Neural progenitor cell (in vitro differentiated cells): ENCODE measurements around the gene CEP44. TPM values are rescaled to one million over a fixed set of nuclear protein-coding genes. Genes with fewer than 3 reads are reported as not detected.

Experiments
- DNase-seq: peaks from one replicate; pipeline ENCODE4 v3.0.0-alpha.2; 2016; ENCODE audit warnings: low spot score
- H2AFZ ChIP-seq: fragments of 200-600 bp; sonication (generic); replicated peaks from 2 replicates; pipeline ENCODE4 v1.6.1; 2016; ENCODE audit warnings: antibody characterized with exemption
- H3F3A ChIP-seq: fragments of 200-600 bp; sonication (generic); 2 replicates; pipeline ENCODE4 v1.6.1; 2016; ENCODE audit warnings: antibody characterized with exemption, low read depth
- H3K27ac ChIP-seq: fragments of 200-600 bp; sonication (generic); 2 replicates; pipeline ENCODE4 v1.5.1; 2016; ENCODE audit warnings: mild to moderate bottlenecking
- H3K27me3 ChIP-seq: fragments of 200-600 bp; sonication (generic); 2 replicates; pipeline ENCODE4 v1.6.1; 2016; ENCODE audit warnings: mild to moderate bottlenecking, moderate library complexity
- H3K36me3 ChIP-seq: fragments of 200-600 bp; sonication (generic); 2 replicates; pipeline ENCODE4 v1.5.1; 2016
- H3K4me1 ChIP-seq: fragments of 200-600 bp; sonication (generic); 2 replicates; pipeline ENCODE4 v1.6.1; 2016; ENCODE audit warnings: mixed run types
- H3K4me2 ChIP-seq: fragments of 200-600 bp; sonication (generic); 2 replicates; pipeline ENCODE4 v1.6.1; 2016
- H3K4me3 ChIP-seq: fragments of 200-600 bp; sonication (generic); 2 replicates; pipeline ENCODE4 v1.5.1; 2016
- H3K79me2 ChIP-seq: fragments of 200-600 bp; sonication (generic); 2 replicates; pipeline ENCODE4 v1.6.1; 2016; ENCODE audit warnings: low read depth
- H3K9ac ChIP-seq: fragments of 200-600 bp; sonication (generic); 2 replicates; pipeline ENCODE4 v1.6.1; 2016
- H3K9me3 ChIP-seq: fragments of 200-600 bp; sonication (generic); 2 replicates; pipeline ENCODE4 v1.5.1; 2016; ENCODE audit warnings: low read depth
- H4K20me1 ChIP-seq: fragments of 200-600 bp; sonication (generic); 2 replicates; pipeline ENCODE4 v1.6.1; 2016; ENCODE audit warnings: low read depth
- H3K27ac Mint-ChIP-seq: 3 replicates; pipeline ENCODE4 v1.8.0; 2021; ENCODE audit warnings: mixed read lengths
- H3K27me3 Mint-ChIP-seq: 2 replicates; pipeline ENCODE4 v1.8.0; 2022; ENCODE audit warnings: low read depth, mild to moderate bottlenecking, inconsistent platforms, moderate library complexity, mixed read lengths; ENCODE audit not compliant: insufficient read depth
- H3K36me3 Mint-ChIP-seq: 3 replicates; pipeline ENCODE4 v1.8.0; 2021; ENCODE audit warnings: mixed read lengths
- H3K4me1 Mint-ChIP-seq: 3 replicates; pipeline ENCODE4 v1.8.0; 2021; ENCODE audit warnings: mixed read lengths
- H3K4me3 Mint-ChIP-seq: 3 replicates; pipeline ENCODE4 v1.8.0; 2021; ENCODE audit warnings: mild to moderate bottlenecking, moderate library complexity, mixed read lengths
- H3K9me3 Mint-ChIP-seq: 3 replicates; pipeline ENCODE4 v1.8.0; 2020; ENCODE audit warnings: mixed read lengths
- CTCF ChIP-seq: fragments of 200-600 bp; sonication (generic); IDR thresholded peaks from 2 replicates; pipeline ENCODE4 v1.5.1; 2017; ENCODE audit warnings: antibody characterized with exemption, mild to moderate bottlenecking
- EZH2 ChIP-seq: fragments of 200-600 bp; sonication (generic); IDR thresholded peaks from 2 replicates; pipeline ENCODE4 v1.6.1; 2017; ENCODE audit warnings: antibody characterized with exemption, mild to moderate bottlenecking, moderate library complexity
- EZH2phosphoT487 ChIP-seq: fragments of 200-600 bp; sonication (generic); IDR thresholded peaks from 2 replicates; pipeline ENCODE4 v1.6.1; 2017; ENCODE audit warnings: antibody characterized with exemption
- total RNA-seq: library from RNA; depleted of rRNA; stranded (reverse); fragments of >200 nt; gene quantifications from 2 replicates; pipeline ENCODE4 v1.2.3, GENCODE V29; 2015; ENCODE audit warnings: low replicate concordance

Gene CEP44
- total RNA-seq, 1 donor from 2014 or later, result 76.1 TPM

DNA sequence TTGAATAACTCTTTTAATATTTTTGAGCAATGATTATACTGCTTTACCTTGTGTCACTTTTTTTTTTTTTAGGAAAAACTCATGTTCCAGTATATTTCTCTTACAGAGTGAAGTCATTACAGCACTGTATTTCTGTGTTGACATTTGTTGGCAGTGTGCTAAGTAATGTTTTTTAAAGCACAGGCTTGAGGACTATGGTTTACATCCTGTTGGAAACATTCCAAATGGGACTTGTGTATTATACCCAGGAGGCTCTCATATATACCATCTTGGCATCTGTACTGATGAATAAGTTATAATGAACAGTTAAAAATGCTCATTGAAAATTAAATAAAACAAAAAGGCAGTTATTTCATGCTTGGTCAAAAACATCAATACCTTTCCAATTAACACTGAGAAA lies 33.8 kb downstream of the CEP44 start:
- H3K4me1 Mint-ChIP-seq, result peaks cover 7% of the 10 kb centered on the region
- no peak overlapping the region for H3K27ac Mint-ChIP-seq
- no peaks in the 10 kb centered on the region for H4K20me1 ChIP-seq
- H3K9me3 ChIP-seq, result no peaks in the 10 kb centered on the region
- no peak overlapping the region for H3K4me2 ChIP-seq
- H3K79me2 ChIP-seq, result no peaks in the 10 kb centered on the region
- H3K4me3 Mint-ChIP-seq, result no peak overlapping the region
- DNase-seq, result no peak
- H3K4me1 ChIP-seq, result no peaks in the 10 kb centered on the region
- H3F3A ChIP-seq, result no peaks in the 10 kb centered on the region
- H3K27ac ChIP-seq, result no peak overlapping the region
- H3K27me3 ChIP-seq, result no peaks in the 10 kb centered on the region
- peaks cover 5% of the 10 kb centered on the region for H3K36me3 ChIP-seq
- no peaks in the 10 kb centered on the region for H3K9me3 Mint-ChIP-seq
- no peak overlapping the region for H2AFZ ChIP-seq
- H3K9ac ChIP-seq, result no peak overlapping the region
- TF ChIP-seq EZH2phosphoT487 (no peak), EZH2 (no peak), CTCF (no peak)
- no peak overlapping the region for H3K4me3 ChIP-seq
- H3K36me3 Mint-ChIP-seq, result peaks cover 3% of the 10 kb centered on the region
- H3K27me3 Mint-ChIP-seq, result no peaks in the 10 kb centered on the region

- no peak overlapping the region for H3K4me2 ChIP-seq
- H3K4me3 ChIP-seq, result no peak overlapping the region
- H3F3A ChIP-seq, result no peaks in the 10 kb centered on the region
- Mint-ChIP-seq H3K4me1 (peaks cover 7% of the 10 kb centered on the region), H3K27me3 (no peaks in the 10 kb centered on the region), H3K4me3 (no peak overlapping the region), H3K36me3 (no peaks in the 10 kb centered on the region), H3K27ac (no peak overlapping the region), H3K9me3 (no peaks in the 10 kb centered on the region)
- DNase-seq, result peak; percentile 40
- H4K20me1 ChIP-seq, result no peaks in the 10 kb centered on the region
- no peaks in the 10 kb centered on the region for H3K79me2 ChIP-seq
- peaks cover 5% of the 10 kb centered on the region for H3K36me3 ChIP-seq
- H3K27me3 ChIP-seq, result no peaks in the 10 kb centered on the region
- no peaks in the 10 kb centered on the region for H3K9me3 ChIP-seq
- H2AFZ ChIP-seq, result no peak overlapping the region
- no peak overlapping the region for H3K9ac ChIP-seq
- no peaks in the 10 kb centered on the region for H3K4me1 ChIP-seq
- TF ChIP-seq EZH2phosphoT487 (no peak), CTCF (peak; percentile 79)
- H3K27ac ChIP-seq, result no peak overlapping the region
Observed at GRCh38 chr4:174318829-174319764, 35.4 kb downstream of the CEP44 start.

- no peak overlapping the region for H3K9ac ChIP-seq
- H3K4me1 ChIP-seq, result no peaks in the 10 kb centered on the region
- H4K20me1 ChIP-seq, result no peaks in the 10 kb centered on the region
- no peaks in the 10 kb centered on the region for H3K36me3 Mint-ChIP-seq
- H3K4me3 ChIP-seq, result no peak overlapping the region
- no peak overlapping the region for H3K4me3 Mint-ChIP-seq
- no peaks in the 10 kb centered on the region for H3K4me1 Mint-ChIP-seq
- H3K79me2 ChIP-seq, result no peaks in the 10 kb centered on the region
- no peaks in the 10 kb centered on the region for H3K9me3 ChIP-seq
- H3K9me3 Mint-ChIP-seq, result no peaks in the 10 kb centered on the region
- H2AFZ ChIP-seq, result no peak overlapping the region
- peak; percentile 1 for DNase-seq
- no peak overlapping the region for H3K27ac ChIP-seq
- no peak overlapping the region for H3K4me2 ChIP-seq
- H3K27me3 Mint-ChIP-seq, result no peaks in the 10 kb centered on the region
- H3K27me3 ChIP-seq, result no peaks in the 10 kb centered on the region
- no peak overlapping the region for H3K27ac Mint-ChIP-seq
- TF ChIP-seq EZH2phosphoT487 (no peak), CTCF (no peak), EZH2 (no peak)
- peaks cover 5% of the 10 kb centered on the region for H3K36me3 ChIP-seq
- H3F3A ChIP-seq, result no peaks in the 10 kb centered on the region
Observed at GRCh38 chr4:174320494-174321199, 36.9 kb downstream of the CEP44 start.
